ENCODE measurements around the gene ANXA2.

Gene ANXA2

DNA sequence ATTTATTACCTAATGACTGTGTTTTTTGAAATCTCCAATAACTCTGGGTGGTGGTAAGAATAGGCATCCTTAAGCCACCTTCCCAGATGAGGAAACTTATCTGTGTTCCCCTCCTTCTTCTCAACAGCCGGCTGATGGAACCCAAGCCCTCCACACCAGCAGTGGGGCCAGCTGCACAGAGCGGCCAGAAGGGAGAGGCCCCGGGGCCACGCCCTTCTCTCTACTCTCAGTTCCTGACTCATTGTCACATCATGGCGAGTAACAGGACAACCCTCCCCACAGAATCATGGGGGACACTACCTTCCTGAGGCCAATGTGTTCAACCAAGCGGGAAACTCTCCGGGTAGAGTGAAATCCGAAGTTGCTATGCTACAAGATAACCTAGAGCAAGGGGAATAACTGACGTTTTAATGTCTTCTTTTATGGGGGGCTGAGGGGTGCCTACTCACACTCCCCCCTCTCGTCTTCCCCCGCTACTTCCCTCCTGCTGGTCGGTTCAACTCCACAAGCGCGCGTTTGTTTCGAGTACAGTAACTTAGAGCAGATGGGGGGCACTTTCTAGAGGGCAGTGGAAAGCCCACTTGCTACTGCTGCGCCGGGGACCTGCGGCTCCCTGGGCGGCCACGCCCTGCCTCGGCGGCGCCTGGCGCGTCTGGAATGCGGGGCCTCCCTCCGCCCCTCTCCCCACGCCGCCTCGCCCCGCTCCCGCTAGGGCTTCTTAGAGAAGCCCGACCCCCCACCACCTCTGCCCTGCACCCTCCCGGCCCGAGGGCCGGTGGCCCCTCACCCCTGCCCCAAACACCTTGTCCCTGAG, 621 bp downstream of the ANXA2 start:
- no peaks in the 10 kb centered on the region for H3K27me3 Mint-ChIP-seq
- H3K4me3 Mint-ChIP-seq: peak overlapping the region; percentile 83 to 84
- peaks cover 47% of the 10 kb centered on the region for H3K4me1 Mint-ChIP-seq
- H3K27ac Mint-ChIP-seq: peak overlapping the region; percentile 48 to 84
- ATAC-seq: peak; percentile 61
- H3K9me3 Mint-ChIP-seq: no peaks in the 10 kb centered on the region
- peak; percentile 49 to 55 for DNase-seq

DNA sequence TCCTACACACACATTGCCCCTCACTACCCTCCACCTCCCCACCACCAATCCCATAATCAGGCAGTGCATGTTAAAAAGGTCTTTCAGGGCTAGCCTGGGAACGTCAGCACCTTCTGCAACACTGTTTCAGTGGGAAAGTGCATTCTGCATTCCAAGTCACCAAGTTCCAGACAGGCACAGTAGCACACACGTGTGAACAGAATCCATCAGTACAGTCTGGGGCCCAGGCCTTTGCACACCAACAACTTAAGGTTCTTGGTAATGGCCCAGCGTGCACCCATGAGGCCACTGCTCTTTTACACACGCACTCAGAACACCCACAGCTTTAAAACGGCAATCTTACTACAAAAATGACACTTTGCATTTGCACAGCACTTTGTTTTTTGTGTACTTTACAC, 1.2 kb downstream of the ANXA2 start:
- DNase-seq (no peak), ATAC-seq (no peak)
- H3K4me1 Mint-ChIP-seq: peaks cover 50% of the 10 kb centered on the region
- H3K9me3 Mint-ChIP-seq: no peaks in the 10 kb centered on the region
- H3K27me3 Mint-ChIP-seq: no peaks in the 10 kb centered on the region
- no peak overlapping the region for H3K27ac Mint-ChIP-seq
- H3K4me3 Mint-ChIP-seq: peak overlapping the region; percentile 83 to 84

- DNase-seq: no peak
- Mint-ChIP-seq H3K27ac (no peak overlapping the region), H3K4me3 (peak overlapping the region; percentile 56 to 62), H3K4me1 (peaks cover 55% of the 10 kb centered on the region), H3K27me3 (no peaks in the 10 kb centered on the region), H3K9me3 (no peaks in the 10 kb centered on the region)
- ATAC-seq: no peak
Observed at GRCh38 chr15:60396100-60396499, 1.7 kb downstream of the ANXA2 start.

DNA sequence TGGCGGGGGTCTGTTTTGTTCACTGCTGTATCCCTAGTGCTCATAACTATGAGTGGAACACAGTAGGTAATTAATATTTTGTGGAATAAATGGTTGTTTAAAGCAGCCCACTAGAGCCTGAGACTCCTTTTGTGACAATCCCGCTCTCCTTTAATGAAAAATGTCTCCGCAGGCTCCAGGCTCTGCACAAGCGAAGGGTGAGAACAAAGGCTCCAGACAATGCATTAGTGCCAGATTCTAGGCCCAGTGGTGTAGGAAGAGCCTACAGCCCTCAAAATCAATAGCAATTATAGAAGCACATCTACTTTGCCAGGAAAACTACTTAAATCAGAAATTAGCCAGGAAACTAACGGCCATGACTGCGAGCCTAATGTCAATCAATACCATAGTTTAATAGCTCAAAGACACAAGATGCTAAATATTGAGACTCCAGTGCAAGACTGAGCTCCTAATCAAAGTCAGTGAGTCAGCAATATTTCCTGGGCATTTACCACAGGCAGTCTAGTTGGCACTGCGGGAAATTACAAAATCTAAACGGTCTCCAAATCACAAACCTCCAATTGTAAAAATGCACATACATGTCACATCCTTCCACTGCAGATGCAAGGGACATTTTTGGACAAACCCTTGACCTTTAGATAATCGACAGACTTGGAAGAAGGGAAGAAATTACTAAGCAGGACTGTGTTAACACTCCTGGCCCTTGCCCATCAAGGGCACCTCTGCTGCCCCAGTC, 2.3 kb downstream of the ANXA2 start:
- no peak for DNase-seq
- Mint-ChIP-seq H3K4me1 (peaks cover 59% of the 10 kb centered on the region), H3K4me3 (no peak overlapping the region), H3K9me3 (no peaks in the 10 kb centered on the region), H3K27me3 (no peaks in the 10 kb centered on the region), H3K27ac (no peak overlapping the region)
- ATAC-seq: no peak

GRCh38 chr15:60394689-60395097, 3.1 kb downstream of the ANXA2 start:
- no peaks in the 10 kb centered on the region for H3K27me3 Mint-ChIP-seq
- H3K4me3 Mint-ChIP-seq: no peak overlapping the region
- ATAC-seq (no peak), DNase-seq (no peak)
- peaks cover 66% of the 10 kb centered on the region for H3K4me1 Mint-ChIP-seq
- no peaks in the 10 kb centered on the region for H3K9me3 Mint-ChIP-seq
- H3K27ac Mint-ChIP-seq: no peak overlapping the region

GRCh38 chr15:60392986-60393790, 4.6 kb downstream of the ANXA2 start:
- DNase-seq (no peak), ATAC-seq (no peak)
- Mint-ChIP-seq H3K9me3 (no peaks in the 10 kb centered on the region), H3K4me1 (peaks cover 66% of the 10 kb centered on the region), H3K4me3 (no peak overlapping the region), H3K27me3 (no peaks in the 10 kb centered on the region), H3K27ac (no peak overlapping the region)

GRCh38 chr15:60392601-60392985, 5.2 kb downstream of the ANXA2 start:
- H3K27me3 Mint-ChIP-seq: no peaks in the 10 kb centered on the region
- H3K27ac Mint-ChIP-seq: no peak overlapping the region
- peaks cover 65% of the 10 kb centered on the region for H3K4me1 Mint-ChIP-seq
- no peak overlapping the region for H3K4me3 Mint-ChIP-seq
- H3K9me3 Mint-ChIP-seq: no peaks in the 10 kb centered on the region
- DNase-seq: peak in 1 of 2 donors; percentile 31
- ATAC-seq: peak; percentile 14

- Mint-ChIP-seq H3K9me3 (no peaks in the 10 kb centered on the region), H3K27ac (no peak overlapping the region), H3K4me3 (no peak overlapping the region), H3K4me1 (peaks cover 61% of the 10 kb centered on the region), H3K27me3 (no peaks in the 10 kb centered on the region)
- ATAC-seq (no peak), DNase-seq (no peak)
Observed at GRCh38 chr15:60391722-60392315, 6.0 kb downstream of the ANXA2 start.

DNA sequence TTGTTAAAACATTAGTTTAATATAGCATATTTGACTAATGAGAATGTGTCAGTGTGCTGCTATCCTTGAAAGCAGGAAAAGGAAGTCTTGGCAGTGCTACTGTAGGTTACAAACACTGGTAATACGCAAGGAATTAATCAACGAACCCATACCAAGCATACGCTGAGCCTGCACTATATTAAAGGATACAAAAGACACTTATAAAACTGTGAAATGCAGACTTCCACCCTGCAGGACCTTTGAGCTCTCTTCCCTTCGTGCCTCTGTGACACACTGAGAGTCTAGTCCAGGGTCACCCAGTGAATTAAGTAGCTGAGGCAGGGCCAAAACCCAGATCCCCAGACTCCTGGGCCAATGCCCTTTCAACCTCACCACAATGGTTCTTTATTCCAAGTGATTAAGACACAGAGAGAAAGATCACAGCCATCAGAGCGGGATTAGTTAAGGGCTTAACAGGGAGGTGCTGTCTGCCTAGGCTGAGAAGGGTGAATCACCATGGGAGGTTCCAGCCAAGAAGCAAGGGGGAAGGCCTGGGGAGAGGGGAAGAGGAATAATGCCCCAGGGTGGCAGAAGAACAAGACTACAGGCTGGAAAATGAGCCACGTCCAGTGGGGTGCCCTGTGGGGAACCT, 6.8 kb downstream of the ANXA2 start:
- Mint-ChIP-seq H3K27ac (peak overlapping the region in 1 of 2 donors; percentile 5), H3K4me1 (peaks cover 53% of the 10 kb centered on the region), H3K27me3 (no peaks in the 10 kb centered on the region), H3K4me3 (no peak overlapping the region), H3K9me3 (no peaks in the 10 kb centered on the region)
- ATAC-seq (no peak), DNase-seq (no peak)

- H3K27me3 Mint-ChIP-seq: no peaks in the 10 kb centered on the region
- H3K4me1 Mint-ChIP-seq: peaks cover 51% of the 10 kb centered on the region
- no peak overlapping the region for H3K4me3 Mint-ChIP-seq
- H3K27ac Mint-ChIP-seq: peak overlapping the region in 1 of 2 donors; percentile 51
- H3K9me3 Mint-ChIP-seq: no peaks in the 10 kb centered on the region
- DNase-seq (no peak), ATAC-seq (no peak)
Observed at GRCh38 chr15:60390231-60390630, 7.6 kb downstream of the ANXA2 start.

DNA sequence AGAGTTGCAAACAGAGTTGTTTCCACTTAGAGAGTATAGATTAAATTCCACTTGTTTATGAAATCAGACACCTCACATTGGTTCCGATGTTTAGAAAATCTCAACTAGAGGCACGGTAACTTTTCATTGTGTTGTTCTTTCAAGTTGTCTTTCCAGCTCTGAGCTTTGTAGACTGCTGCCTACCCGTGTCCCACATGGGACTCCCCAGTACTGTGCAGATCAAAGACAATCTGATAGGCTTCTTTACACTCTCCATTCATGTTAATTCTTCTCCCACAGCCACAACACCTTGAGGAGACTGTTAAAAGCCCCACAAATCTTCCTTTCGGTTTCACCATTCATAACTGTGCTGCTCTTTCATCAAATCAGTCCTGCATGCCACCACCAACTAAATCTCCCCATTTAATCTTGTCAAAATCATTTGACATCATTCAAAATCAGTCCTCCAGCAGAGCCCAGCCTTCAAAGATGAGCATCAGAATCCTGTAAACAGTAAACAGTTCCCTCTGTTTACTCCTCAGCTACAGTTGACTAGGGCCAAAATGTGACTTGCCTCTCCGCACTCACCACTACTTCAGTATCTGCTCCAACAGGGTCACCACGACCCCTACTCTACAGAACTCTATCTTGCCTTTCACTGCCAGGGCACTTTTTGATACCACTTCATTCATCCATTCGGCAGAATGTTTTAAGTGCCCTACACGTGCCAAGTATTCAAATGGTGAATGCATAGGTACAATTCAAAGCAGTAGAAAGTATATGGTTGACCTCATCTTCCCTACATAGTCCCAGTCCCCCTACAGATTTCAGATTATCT, 8.3 kb downstream of the ANXA2 start:
- H3K27me3 Mint-ChIP-seq: no peaks in the 10 kb centered on the region
- DNase-seq (peak; percentile 32 to 44), ATAC-seq (peak; percentile 98)
- peaks cover 51% of the 10 kb centered on the region for H3K4me1 Mint-ChIP-seq
- H3K4me3 Mint-ChIP-seq: peak overlapping the region; percentile 11 to 43
- H3K27ac Mint-ChIP-seq: peak overlapping the region in 1 of 2 donors; percentile 29
- no peaks in the 10 kb centered on the region for H3K9me3 Mint-ChIP-seq

DNA sequence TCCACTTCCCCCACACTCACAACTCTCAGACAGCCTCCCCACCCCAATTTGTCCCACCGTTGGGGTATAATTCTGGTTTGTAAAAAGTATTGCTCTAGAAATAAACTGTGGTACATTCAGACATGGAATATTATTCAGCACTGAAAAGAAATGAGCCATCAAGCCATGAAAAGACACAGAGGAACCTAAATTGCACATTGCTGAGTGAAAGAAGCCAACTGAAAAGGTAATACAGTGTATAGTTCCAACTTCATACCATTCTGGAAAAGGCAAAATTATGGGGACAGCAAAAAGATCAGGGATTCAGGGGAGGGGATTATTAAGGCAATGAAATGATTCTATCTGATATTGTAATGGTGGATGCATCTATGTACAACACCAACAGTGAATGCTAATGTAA, 10.5 kb downstream of the ANXA2 start:
- ATAC-seq (no peak), DNase-seq (no peak)
- Mint-ChIP-seq H3K4me1 (peaks cover 34% of the 10 kb centered on the region), H3K4me3 (no peak overlapping the region), H3K27me3 (no peaks in the 10 kb centered on the region), H3K27ac (no peak overlapping the region), H3K9me3 (no peaks in the 10 kb centered on the region)

GRCh38 chr15:60386615-60387014, 11.2 kb downstream of the ANXA2 start:
- Mint-ChIP-seq H3K27me3 (no peaks in the 10 kb centered on the region), H3K4me3 (no peak overlapping the region), H3K4me1 (peaks cover 31% of the 10 kb centered on the region), H3K27ac (no peak overlapping the region), H3K9me3 (no peaks in the 10 kb centered on the region)
- DNase-seq (no peak), ATAC-seq (no peak)

Measured in stimulated activated naive CD8-positive, alpha-beta T cell treated with anti-CD3 and anti-CD28 coated beads, Interleukin-15, amount 100 ng/mL, for 72 hours (primary cell).